Activated CD4-positive, alpha-beta T cell treated with anti-CD3 and anti-CD28 coated beads, Interleukin-10, Interleukin-2, amounts not matched to agents 100 ng/mL and 50 ng/mL, durations not matched to agents 16 hours and 8 hours (primary cell): ENCODE results near the gene FBXO36.

ENCODE experiments used
- DNase-seq: peaks from one replicate; pipeline ENCODE4 v3.0.0-alpha.2; 2020

FBXO36 gene

DNA sequence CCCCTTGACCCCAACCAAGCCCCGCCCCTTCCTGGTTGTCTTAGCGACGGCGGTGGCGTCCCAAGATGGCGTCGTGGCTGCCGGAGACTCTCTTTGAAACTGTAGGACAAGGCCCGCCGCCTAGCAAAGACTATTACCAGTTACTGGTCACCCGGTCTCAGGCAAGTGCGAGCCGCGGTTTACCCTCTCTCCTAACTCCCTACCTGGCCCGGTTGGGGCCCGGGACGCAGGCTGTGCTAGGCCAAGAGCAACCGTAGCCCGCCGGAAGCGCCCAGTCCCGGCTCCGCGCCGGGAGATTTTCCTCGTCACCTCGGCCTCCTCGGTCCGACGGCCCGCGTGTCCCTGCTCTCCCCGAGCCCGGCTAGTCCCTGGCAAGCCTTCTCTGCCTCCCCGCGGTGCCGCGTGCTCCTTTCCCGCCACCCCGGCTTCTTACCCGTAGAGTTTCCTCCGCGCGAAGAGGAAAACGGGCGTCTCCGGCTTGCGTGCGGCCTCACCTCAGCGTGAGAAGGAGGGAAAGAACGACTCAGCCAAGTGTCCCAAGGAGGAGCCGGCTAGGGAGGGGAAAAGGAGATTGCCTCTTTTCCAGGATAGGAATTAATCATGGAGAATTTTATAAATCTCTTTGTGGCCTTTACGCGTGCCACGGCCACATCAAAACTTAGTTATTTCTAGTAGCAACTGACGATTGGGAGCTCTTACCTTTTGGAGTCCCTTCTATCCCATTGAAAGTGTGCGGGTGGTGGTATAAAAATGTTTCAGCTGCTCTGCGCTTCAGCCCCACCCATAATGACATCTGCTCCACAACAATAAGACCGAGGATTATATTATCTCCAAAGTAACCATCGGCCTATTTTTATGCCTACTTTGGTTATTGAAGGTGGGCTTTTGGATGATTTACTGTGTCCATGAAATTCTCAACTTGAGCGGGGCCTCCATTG is at the start of gene FBXO36:
Gene FBXO36 (plus strand): TSS at position 55 of the 938 bp plus-strand sequence. CDS start 11 bp downstream, at position 66.
- peak; percentile 89 for DNase-seq

- no peak for DNase-seq
Observed at GRCh38 chr2:229873123-229873581, 49.2 kb upstream of the FBXO36 start.

DNA sequence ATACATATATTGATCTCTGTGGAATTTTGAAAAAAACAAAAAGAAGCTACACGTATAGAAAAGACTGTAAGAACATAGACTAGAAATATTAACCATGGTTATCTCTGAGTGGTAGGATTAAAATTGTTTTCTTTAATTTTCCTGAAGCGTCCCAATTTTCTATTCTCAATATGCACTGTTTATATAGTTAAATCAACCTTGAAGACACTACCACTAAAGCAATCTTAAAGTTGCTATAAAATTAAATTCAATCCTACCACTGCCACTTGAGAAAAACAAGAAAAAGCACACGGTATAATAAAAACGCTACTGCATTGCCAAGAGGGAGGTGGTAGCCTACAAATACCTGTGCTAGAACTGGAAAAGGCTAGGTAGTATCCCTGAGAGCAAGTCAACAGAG is 47.7 kb upstream of the FBXO36 start:
- no peak for DNase-seq

- no peak for DNase-seq
Observed at GRCh38 chr2:229875549-229875948, 46.8 kb upstream of the FBXO36 start.

DNA sequence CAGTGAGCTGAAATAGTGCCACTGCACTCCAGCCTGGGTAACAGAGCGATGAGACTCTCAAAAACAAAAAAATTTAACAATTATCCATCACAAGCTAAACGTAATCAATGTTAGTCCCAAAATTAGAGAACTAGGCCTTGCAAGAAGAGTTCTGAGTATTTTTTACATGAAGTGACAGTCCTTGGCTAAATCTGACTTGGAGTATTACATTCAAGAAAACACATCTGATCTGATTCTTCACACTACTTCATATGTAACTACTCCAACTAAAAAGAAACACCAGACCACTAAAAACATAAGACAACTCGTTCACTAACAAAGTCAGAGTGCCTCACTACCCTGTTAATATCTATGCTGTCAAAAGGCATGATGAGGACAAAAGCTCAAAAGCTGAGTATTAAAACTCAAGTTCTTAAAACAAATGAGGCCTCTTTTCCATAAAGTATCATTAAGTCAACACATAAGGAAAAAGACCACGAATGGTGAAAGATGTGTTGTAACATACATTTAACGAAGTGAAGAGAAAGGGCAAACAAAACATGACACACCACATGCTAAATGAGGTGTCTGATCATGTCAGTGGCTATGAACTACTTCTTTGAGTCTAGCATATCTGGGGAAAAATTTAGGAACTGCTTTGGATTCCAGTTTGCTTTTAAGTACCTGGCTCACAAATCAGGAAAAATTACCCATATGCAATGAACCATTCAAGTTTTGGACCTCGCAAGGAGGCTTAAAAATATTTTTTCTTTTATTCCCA is 42.9 kb upstream of the FBXO36 start:
- DNase-seq = no peak

DNA sequence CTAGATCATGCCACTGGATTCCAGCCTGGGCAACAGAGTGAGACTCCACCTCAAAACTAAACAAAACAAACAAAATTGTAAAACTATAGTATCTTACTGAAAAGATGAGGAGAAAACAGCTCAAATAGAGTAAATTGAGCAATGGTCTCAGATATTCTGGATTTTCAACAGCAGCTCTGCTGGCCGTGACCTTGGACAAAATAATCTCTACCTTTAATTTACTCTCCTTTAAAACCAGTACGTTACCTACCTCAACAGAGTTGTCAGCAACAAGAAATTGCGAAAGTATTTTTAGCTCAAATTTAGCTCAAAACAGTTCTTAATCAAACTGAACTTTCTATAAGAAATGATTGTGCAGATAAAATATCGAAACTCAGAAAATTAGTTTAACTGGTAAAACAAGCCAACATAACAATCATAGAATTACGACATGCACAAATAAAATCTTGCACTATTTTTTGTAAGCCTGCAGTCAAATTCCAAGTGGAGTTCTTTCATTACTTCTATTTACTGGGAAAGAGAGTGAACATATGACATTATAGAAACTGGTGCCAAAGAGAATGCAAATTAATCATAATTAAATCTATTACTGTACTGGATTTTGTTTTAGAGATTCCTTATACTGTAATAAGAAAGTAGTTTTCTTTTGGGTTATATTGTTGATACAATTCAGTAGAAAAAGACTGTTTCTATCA is 41.3 kb upstream of the FBXO36 start:
- DNase-seq = no peak

DNA sequence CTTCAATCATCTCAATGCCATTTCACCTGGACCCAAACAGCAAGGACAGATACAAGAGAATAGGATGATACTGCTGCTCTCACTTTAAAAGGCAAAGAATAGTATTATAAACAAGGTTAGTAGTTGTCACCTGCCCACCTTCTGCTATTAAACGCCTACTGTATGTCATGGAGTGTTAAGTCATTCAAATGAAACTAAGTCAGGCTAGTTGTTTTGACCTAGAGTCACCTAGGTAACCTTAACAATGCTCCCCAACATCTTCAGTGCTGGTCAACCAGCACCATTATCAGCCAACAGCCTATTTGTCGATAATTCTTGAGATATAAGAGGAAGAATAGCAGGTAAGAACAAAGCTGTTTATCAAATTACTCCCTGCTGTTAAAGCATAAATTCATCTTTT is 39.7 kb upstream of the FBXO36 start:
- no peak for DNase-seq

GRCh38 chr2:229884775-229885699 is 37.3 kb upstream of the FBXO36 start:
- DNase-seq = peak; percentile 58

DNA sequence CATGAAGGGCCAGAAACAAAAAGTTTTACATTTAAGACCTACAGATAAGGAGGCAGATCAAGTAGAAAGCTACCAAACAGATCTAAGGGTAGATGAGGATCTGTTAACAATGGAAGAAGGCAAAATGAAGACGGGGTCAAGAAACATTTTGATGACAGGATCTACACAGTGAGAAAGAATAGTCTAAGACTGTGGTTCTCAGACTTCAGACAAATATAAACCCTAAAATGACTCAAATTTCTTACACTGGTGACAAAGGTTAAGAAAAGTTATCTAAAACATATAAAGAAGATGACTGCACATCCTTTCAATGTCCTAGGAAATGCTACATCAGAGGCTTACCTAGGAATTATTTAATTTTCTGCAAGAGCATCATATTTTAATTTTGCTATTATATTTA is 34.9 kb upstream of the FBXO36 start:
- no peak for DNase-seq

DNA sequence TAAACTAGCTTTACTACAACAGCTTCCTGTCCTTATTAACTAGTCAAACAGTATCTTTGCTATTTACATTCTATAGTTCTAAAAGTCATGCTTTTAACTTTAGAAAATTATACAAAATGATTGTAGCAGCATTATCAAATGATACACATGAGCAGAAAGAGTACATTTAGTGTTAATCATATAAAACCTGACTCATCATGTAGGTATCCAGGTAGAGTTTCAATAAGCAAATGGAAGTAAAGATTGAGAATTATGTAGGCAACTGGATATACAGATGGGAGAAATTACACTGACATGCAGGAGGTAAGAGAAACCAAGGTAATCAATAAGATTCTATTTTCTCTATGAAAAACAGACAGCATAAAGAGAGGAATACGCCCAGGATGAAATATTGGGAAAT is 34.3 kb upstream of the FBXO36 start:
- no peak for DNase-seq

DNA sequence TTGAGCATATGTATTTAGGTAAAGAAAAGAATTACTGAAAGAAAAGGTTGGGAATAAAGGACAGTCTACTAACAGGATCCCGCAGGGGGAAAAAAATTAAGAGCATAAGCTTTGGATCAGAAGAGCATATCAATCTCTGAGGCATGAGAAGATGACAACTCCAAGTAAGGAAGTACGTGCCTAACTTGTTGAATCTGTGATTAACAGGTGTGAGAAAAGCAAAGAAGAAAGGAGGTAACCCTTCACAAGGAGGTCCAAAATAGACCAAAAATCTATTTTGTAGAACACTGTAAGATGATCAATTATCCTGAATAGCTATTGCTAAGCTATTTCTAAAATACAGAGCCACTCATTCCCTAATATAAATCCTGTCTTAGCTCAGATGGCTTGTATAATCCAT is 33.3 kb upstream of the FBXO36 start:
- no peak for DNase-seq

GRCh38 chr2:229896857-229897256 is 25.4 kb upstream of the FBXO36 start:
- DNase-seq = no peak

- DNase-seq = peak; percentile 23
Observed at GRCh38 chr2:229899604-229900003, 22.7 kb upstream of the FBXO36 start.

GRCh38 chr2:229900012-229900411 is 22.3 kb upstream of the FBXO36 start:
- DNase-seq = peak; percentile 59

DNA sequence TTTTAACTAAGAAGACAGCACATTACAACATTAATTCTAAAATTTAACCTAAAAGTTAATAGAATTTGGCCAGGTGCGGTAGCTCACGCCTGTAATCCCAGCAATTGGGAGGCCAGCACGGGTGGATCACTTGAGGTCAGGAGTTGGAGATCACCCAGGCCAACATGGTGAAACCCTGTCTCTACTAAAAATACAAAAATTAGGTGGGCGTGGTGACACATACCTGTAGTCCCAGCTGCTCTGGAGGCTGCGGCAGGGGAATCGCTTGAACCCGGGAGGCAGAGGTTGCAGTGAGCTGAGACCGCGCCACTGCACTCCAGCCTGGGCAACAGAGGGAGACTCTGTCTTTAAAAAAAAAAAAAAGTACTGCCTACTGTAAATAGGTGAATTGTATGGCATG is 21.8 kb upstream of the FBXO36 start:
- peak; percentile 63 for DNase-seq

- DNase-seq = no peak
Observed at GRCh38 chr2:229901819-229902218, 20.5 kb upstream of the FBXO36 start.

DNA sequence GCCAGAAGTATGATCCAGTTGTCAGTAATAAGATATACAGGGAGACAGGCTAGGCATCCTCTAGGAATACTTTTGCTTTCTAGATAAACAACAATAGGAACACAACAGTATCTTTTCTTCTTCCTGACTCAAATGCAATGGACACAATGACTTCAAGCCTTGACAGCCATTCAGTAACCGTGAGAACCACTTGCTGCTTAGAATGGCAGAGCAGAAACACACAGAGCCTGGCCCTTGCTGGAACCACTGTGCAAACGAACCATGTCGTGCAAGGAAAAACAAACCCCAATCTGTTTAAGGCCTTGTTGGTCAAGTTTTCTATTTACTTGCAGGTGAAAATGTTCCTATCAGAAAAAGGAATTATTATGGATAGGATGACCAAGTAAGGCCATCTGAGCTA is 19.3 kb upstream of the FBXO36 start:
- no peak for DNase-seq

DNA sequence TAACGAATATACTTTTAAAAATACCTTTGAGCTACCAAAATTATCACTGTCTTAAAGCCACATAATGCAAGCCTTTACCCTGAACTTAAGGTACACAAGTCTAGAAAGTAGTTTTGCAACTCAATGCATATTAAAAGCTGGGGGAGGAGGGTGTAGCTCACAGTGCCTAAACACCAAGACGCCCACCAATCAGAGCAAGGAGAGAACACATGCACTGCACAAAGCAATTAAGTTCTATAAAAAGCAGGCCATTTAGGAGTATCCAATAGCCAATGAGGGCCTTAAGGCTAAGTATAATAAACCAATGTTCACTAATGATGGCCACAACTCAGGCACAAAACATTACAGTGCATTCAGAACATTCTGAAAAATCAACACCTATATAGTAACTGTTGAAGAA is 16.7 kb upstream of the FBXO36 start:
- DNase-seq = no peak

DNA sequence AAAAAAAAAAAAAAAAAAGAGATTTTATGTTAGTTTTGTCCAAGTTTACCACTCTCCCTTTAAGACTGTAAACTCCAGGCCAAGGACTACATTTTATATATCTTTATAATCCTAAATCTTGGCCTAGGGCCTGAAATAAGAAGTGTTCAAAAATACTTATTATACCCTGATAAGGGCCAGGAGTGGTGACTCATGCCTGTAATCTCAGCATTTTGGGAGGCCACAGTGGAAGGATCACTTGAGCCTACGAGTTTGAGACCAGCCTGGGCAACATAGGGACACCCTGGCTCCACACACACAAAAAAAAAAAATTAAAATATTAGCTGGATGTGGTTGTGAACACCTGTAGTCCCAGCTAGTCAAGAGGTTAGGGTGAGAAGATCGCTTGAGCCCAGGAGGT is 13.2 kb upstream of the FBXO36 start:
- no peak for DNase-seq

DNA sequence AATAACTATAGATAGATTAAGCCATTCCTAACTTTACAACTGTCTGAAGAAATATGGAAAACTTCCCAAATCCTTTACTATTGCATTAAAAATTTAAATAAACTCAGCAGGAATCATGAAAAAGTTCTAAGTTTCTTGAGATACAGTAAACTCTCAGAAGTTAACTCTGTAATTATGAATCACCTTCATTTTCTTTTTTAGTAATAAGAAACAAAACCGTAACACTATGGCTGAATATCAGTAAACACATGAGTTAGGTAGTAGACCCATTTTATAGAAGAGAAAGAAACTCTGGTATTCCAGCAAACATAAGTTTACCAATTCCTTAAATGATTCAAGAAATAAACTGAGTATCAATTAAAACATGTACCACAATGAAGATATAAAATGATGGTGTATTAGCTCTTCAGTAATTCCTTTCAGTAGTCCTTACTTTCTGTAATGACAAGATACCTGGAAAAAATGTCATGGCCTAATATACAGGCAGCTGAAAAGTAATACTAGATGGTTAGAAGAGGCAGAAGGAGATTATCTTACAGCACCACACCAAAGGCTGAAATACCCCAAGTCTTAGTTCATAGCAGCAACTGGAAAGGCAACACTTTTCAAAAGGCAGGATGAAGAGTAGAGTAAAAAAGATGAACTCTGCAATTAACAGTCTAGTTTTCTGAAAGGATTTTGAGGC is 12.0 kb upstream of the FBXO36 start:
- DNase-seq = no peak

GRCh38 chr2:229910832-229911412 is 11.4 kb upstream of the FBXO36 start:
- peak; percentile 47 for DNase-seq
